HepG2 (cell line): Measurements from ENCODE around the gene TBC1D22A. TPM values are rescaled to one million over a fixed set of nuclear protein-coding genes. Genes with fewer than 3 reads are reported as not detected.
A peak's percentile ranks its signal among the peaks of the same experiment; 100 is the strongest.

ENCODE experiments used
- CEBPB ChIP-seq: IDR thresholded peaks from 2 replicates; pipeline ENCODE4 v1.6.1; 2011; ENCODE audit warnings: low read depth, low read length, improper control_type of control experiment, borderline replicate concordance
- HNF1A ChIP-seq, 2 experiments: sonication (generic) in 1 of 2; formaldehyde crosslinking in 1 of 2; IDR thresholded peaks; 2 replicates each; pipeline versions ENCODE4 v1.4.0 to v1.6.1; 2016 to 2020; ENCODE audit warnings: borderline replicate concordance in 1 of 2, low read depth in 1 of 2, mild to moderate bottlenecking in 1 of 2, missing genetic modification reagents in 1 of 2
- KDM4B ChIP-seq: sonication (generic); formaldehyde crosslinking; IDR thresholded peaks from 2 replicates; pipeline ENCODE4 v1.4.0; 2020; ENCODE audit warnings: missing genetic modification reagents
- KLF9 ChIP-seq: IDR thresholded peaks from 2 replicates; pipeline ENCODE4 v1.6.1; 2016; ENCODE audit warnings: low read depth
- MED1 ChIP-seq: sonication (generic); formaldehyde crosslinking; IDR thresholded peaks from 2 replicates; pipeline ENCODE4 v1.4.0; 2020; ENCODE audit warnings: missing genetic modification reagents
- MTF2 ChIP-seq: sonication (generic); formaldehyde crosslinking; IDR thresholded peaks from 2 replicates; pipeline ENCODE4 v1.5.0; 2020; ENCODE audit warnings: missing genetic modification reagents, borderline replicate concordance
- MXD3 ChIP-seq: IDR thresholded peaks from 2 replicates; pipeline ENCODE4 v1.6.1; 2016; ENCODE audit warnings: mild to moderate bottlenecking, missing biosample characterization, missing genetic modification reagents
- PAF1 ChIP-seq: IDR thresholded peaks from 2 replicates; pipeline ENCODE4 v1.6.1; 2016; ENCODE audit warnings: missing genetic modification reagents, missing compliant biosample characterization
- PBX3 ChIP-seq: sonication (generic); formaldehyde crosslinking; IDR thresholded peaks from 2 replicates; pipeline ENCODE4 v1.8.1; 2023; ENCODE audit warnings: missing genetic modification reagents, inconsistent platforms, borderline replicate concordance
- SIN3B ChIP-seq: fragments of 150-350 bp; IDR thresholded peaks from 2 replicates; pipeline ENCODE4 v1.6.1; 2014; ENCODE audit warnings: low read length
- SMAD3 ChIP-seq: sonication (generic); formaldehyde crosslinking; IDR thresholded peaks from 2 replicates; pipeline ENCODE4 v1.4.0; 2020; ENCODE audit warnings: missing genetic modification reagents
- SNRNP70 ChIP-seq: fragments of 200-400 bp; formaldehyde crosslinking; IDR thresholded peaks from 2 replicates; pipeline ENCODE4 v1.6.1; 2017; ENCODE audit warnings: mild to moderate bottlenecking, low read depth, low read length, moderate library complexity
- SSRP1 ChIP-seq: IDR thresholded peaks from 2 replicates; pipeline ENCODE4 v1.6.1; 2016; ENCODE audit warnings: control low read depth
- ZBTB33 ChIP-seq: sonication (generic); formaldehyde crosslinking; IDR thresholded peaks from 2 replicates; pipeline ENCODE4 v1.4.0; 2020; ENCODE audit warnings: missing genetic modification reagents
- ZNF180 ChIP-seq: sonication (generic); formaldehyde crosslinking; IDR thresholded peaks from 2 replicates; pipeline ENCODE4 v1.4.0; 2020; ENCODE audit warnings: low read depth, missing genetic modification reagents, borderline replicate concordance
- ZNF557 ChIP-seq: sonication (generic); formaldehyde crosslinking; IDR thresholded peaks from 2 replicates; pipeline ENCODE4 v1.4.0; 2020; ENCODE audit warnings: missing genetic modification reagents
- ZNF670 ChIP-seq: sonication (generic); formaldehyde crosslinking; IDR thresholded peaks from 2 replicates; pipeline ENCODE4 v1.8.0; 2022; ENCODE audit warnings: mild to moderate bottlenecking, missing genetic modification reagents, borderline replicate concordance
- ZNF777 ChIP-seq: sonication (generic); formaldehyde crosslinking; IDR thresholded peaks from 2 replicates; pipeline ENCODE4 v1.4.0; 2020; ENCODE audit warnings: missing genetic modification reagents
- polyA plus RNA-seq, 8 experiments: library from polyadenylated mRNA; depleted of rRNA in 3 of 8; stranded (reverse) in 7 of 8; unstranded in 1 of 8; fragments of >200 nt; fragmentation: Illumina TruSeq in 4 of 8; extraction: Trizol in 4 of 8; gene quantifications; 2 replicates each; pipeline versions ENCODE4 v1.2.1 to v1.2.3, GENCODE V29; 2011 to 2016; ENCODE audit warnings: low read depth in 4 of 8, missing spikeins in 1 of 8, mixed read lengths in 1 of 8; ENCODE audit not compliant: insufficient read depth in 1 of 8
- total RNA-seq, 5 experiments: library from RNA; depleted of rRNA; stranded (reverse); fragments of >200 nt; fragmentation: Illumina TruSeq; extraction: Trizol; gene quantifications; 2 replicates each; pipeline ENCODE4 v1.2.3, GENCODE V29; 2016; ENCODE audit warnings: low read depth in 1 of 5
- TF ChIP-seq, protein P1 (sequence below): sonication (generic); formaldehyde crosslinking; IDR thresholded peaks from 2 replicates; pipeline ENCODE4 v1.5.0; 2020; ENCODE audit warnings: mild to moderate bottlenecking, missing genetic modification reagents, borderline replicate concordance

Gene TBC1D22A
- total and polyA plus RNA-seq, 2 of the 13 experiments (the other 11 are each of a cell fraction or from before 2014, with no cell fraction given): 17.3 to 18.0 TPM

- TF ChIP-seq, protein P1, sequence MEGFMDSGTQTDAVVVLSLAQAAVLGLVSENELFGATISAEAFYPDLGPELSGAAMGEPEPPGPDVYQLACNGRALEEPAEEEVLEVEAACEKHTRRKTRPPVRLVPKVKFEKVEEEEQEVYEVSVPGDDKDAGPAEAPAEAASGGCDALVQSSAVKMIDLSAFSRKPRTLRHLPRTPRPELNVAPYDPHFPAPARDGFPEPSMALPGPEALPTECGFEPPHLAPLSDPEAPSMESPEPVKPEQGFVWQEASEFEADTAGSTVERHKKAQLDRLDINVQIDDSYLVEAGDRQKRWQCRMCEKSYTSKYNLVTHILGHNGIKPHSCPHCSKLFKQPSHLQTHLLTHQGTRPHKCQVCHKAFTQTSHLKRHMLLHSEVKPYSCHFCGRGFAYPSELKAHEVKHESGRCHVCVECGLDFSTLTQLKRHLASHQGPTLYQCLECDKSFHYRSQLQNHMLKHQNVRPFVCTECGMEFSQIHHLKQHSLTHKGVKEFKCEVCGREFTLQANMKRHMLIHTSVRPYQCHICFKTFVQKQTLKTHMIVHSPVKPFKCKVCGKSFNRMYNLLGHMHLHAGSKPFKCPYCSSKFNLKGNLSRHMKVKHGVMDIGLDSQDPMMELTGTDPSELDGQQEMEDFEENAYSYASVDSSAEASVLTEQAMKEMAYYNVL (CRISPR knock-in tag): peak; percentile 52; the same call in 1 of the 2 replicates
- peak; percentile 38; the same call in 1 of the 2 replicates for TF ChIP-seq ZNF670 (CRISPR knock-in tag)
- TF ChIP-seq MXD3 (CRISPR knock-in tag): no peak
- peak; percentile 96 for TF ChIP-seq CEBPB
- no peak for TF ChIP-seq MTF2 (CRISPR knock-in tag)
- no peak for TF ChIP-seq SIN3B
- TF ChIP-seq ZNF557 (CRISPR knock-in tag): no peak
- TF ChIP-seq KLF9 (CRISPR knock-in tag): peak; percentile 87; the same call in 1 of the 2 replicates
- TF ChIP-seq PAF1 (CRISPR knock-in tag): no peak
- no peak for TF ChIP-seq SNRNP70
- TF ChIP-seq SSRP1 (CRISPR knock-in tag): peak; percentile 78; the same call in 1 of the 2 replicates
- no peak for TF ChIP-seq PBX3 (CRISPR knock-in tag)
- no peak for TF ChIP-seq ZBTB33 (CRISPR knock-in tag)
- TF ChIP-seq KDM4B (CRISPR knock-in tag): no peak; the same call in 1 of the 2 replicates
- TF ChIP-seq HNF1A (IDR thresholded peaks at IDR 0.05; ENCODE audit: low read depth): no peak
- peak; percentile 88; the same call in 1 of the 2 replicates for TF ChIP-seq HNF1A (CRISPR knock-in tag; IDR thresholded peaks at IDR 0.05; ENCODE audit: borderline replicate concordance)
- TF ChIP-seq MED1 (CRISPR knock-in tag): peak; percentile 87
- TF ChIP-seq ZNF777: peak; percentile 68
- no peak for TF ChIP-seq ZNF180 (CRISPR knock-in tag)
- TF ChIP-seq SMAD3: peak; percentile 57; the same call in 1 of the 2 replicates
Observed at GRCh38 chr22:46935506-46936377, 173.3 kb downstream of the TBC1D22A start (continued).
